SK-N-SH (cell line): Measurements from ENCODE around the gene LRSAM1.

ENCODE experiments used
- CTCF ChIP-seq: fragments of 200-600 bp; sonication (generic); IDR thresholded peaks from 2 replicates; pipeline ENCODE4 v1.6.1; 2017; ENCODE audit warnings: antibody characterized with exemption, mild to moderate bottlenecking, moderate library complexity
- EP300 ChIP-seq, 2 experiments: IDR thresholded peaks; 2 replicates each; pipeline versions ENCODE4 v1.4.0 to v1.6.1; 2012; ENCODE audit warnings: borderline replicate concordance in 1 of 2, low read depth in 1 of 2, low read length in 1 of 2
- FOXM1 ChIP-seq: IDR thresholded peaks from 2 replicates; pipeline ENCODE4 v1.4.0; 2012; ENCODE audit warnings: low read depth, mild to moderate bottlenecking
- GABPA ChIP-seq: IDR thresholded peaks from 2 replicates; pipeline ENCODE4 v1.4.0; 2012; ENCODE audit warnings: low read depth, mild to moderate bottlenecking
- NFIC ChIP-seq: IDR thresholded peaks from 2 replicates; pipeline ENCODE4 v1.4.0; 2012; ENCODE audit warnings: borderline replicate concordance
- POLR2AphosphoS5 ChIP-seq: IDR thresholded peaks from 2 replicates; pipeline ENCODE4 v1.6.1; 2012; ENCODE audit warnings: low read depth, low read length
- RAD21 ChIP-seq: IDR thresholded peaks from 2 replicates; pipeline ENCODE4 v1.6.1; 2012; ENCODE audit warnings: mild to moderate bottlenecking, low read length
- RCOR1 ChIP-seq: fragments of 150-350 bp; IDR thresholded peaks from 2 replicates; pipeline ENCODE4 v1.6.1; 2017; ENCODE audit warnings: antibody characterized with exemption, low read length
- RFX5 ChIP-seq: IDR thresholded peaks from 2 replicates; pipeline ENCODE4 v1.6.1; 2012; ENCODE audit warnings: mild to moderate bottlenecking, improper control_type of control experiment, low read length
- SMC3 ChIP-seq: IDR thresholded peaks from 2 replicates; pipeline ENCODE4 v1.6.1; 2012; ENCODE audit warnings: low read depth, low read length, improper control_type of control experiment
- ZBTB33 ChIP-seq: IDR thresholded peaks from 2 replicates; pipeline ENCODE4 v1.4.0; 2012; ENCODE audit warnings: low read depth, borderline replicate concordance
- TF ChIP-seq, protein P1 (sequence below): fragments of 150-350 bp; IDR thresholded peaks from 2 replicates; pipeline ENCODE4 v1.6.1; 2017; ENCODE audit warnings: antibody characterized with exemption, low read length, low read depth, borderline replicate concordance
- TF ChIP-seq, protein P2 (sequence below): IDR thresholded peaks from 2 replicates; pipeline ENCODE4 v1.6.1; 2012; ENCODE audit warnings: mild to moderate bottlenecking, low read depth, low read length, moderate library complexity
- TF ChIP-seq, protein P3 (sequence below): IDR thresholded peaks from 2 replicates; pipeline ENCODE4; 2012

DNA sequence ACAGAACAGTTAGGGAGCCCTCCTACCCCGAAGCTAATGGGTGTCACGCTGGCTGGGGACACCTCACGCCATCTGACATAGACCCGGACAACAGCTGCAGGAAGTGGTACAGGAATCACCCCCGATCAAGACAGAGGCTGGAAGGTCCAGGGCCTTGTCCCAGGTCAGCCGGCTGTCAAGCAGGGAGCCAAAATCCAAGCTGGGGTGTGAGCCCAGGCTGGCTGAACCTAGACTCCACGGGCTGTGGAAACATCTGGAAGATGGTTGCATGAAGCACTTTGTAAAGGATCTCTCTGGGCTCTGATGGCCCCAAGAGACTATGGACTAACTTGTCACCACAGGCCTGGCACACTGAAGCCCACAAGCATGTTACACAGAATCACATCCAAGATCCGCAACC lies 91.9 kb downstream of the LRSAM1 start:
- TF ChIP-seq NFIC (no peak), RCOR1 (no peak), POLR2AphosphoS5 (no peak), CTCF (no peak), RAD21 (no peak), RFX5 (no peak), GABPA (no peak), FOXM1 (no peak), ZBTB33 (no peak), EP300 (IDR thresholded peaks at IDR 0.05; ENCODE audit: borderline replicate concordance in 1 of 2, low read depth in 1 of 2, low read length in 1 of 2) (no peak), SMC3 (no peak)
- TF ChIP-seq, protein P1, sequence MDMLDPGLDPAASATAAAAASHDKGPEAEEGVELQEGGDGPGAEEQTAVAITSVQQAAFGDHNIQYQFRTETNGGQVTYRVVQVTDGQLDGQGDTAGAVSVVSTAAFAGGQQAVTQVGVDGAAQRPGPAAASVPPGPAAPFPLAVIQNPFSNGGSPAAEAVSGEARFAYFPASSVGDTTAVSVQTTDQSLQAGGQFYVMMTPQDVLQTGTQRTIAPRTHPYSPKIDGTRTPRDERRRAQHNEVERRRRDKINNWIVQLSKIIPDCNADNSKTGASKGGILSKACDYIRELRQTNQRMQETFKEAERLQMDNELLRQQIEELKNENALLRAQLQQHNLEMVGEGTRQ, result no peak
- TF ChIP-seq, protein P2, sequence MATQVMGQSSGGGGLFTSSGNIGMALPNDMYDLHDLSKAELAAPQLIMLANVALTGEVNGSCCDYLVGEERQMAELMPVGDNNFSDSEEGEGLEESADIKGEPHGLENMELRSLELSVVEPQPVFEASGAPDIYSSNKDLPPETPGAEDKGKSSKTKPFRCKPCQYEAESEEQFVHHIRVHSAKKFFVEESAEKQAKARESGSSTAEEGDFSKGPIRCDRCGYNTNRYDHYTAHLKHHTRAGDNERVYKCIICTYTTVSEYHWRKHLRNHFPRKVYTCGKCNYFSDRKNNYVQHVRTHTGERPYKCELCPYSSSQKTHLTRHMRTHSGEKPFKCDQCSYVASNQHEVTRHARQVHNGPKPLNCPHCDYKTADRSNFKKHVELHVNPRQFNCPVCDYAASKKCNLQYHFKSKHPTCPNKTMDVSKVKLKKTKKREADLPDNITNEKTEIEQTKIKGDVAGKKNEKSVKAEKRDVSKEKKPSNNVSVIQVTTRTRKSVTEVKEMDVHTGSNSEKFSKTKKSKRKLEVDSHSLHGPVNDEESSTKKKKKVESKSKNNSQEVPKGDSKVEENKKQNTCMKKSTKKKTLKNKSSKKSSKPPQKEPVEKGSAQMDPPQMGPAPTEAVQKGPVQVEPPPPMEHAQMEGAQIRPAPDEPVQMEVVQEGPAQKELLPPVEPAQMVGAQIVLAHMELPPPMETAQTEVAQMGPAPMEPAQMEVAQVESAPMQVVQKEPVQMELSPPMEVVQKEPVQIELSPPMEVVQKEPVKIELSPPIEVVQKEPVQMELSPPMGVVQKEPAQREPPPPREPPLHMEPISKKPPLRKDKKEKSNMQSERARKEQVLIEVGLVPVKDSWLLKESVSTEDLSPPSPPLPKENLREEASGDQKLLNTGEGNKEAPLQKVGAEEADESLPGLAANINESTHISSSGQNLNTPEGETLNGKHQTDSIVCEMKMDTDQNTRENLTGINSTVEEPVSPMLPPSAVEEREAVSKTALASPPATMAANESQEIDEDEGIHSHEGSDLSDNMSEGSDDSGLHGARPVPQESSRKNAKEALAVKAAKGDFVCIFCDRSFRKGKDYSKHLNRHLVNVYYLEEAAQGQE, result no peak
- TF ChIP-seq, protein P3, sequence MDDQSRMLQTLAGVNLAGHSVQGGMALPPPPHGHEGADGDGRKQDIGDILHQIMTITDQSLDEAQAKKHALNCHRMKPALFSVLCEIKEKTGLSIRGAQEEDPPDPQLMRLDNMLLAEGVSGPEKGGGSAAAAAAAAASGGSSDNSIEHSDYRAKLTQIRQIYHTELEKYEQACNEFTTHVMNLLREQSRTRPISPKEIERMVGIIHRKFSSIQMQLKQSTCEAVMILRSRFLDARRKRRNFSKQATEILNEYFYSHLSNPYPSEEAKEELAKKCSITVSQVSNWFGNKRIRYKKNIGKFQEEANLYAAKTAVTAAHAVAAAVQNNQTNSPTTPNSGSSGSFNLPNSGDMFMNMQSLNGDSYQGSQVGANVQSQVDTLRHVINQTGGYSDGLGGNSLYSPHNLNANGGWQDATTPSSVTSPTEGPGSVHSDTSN, result no peak
